Endometrium (tissue), 2 donors: ENCODE results near the gene MS4A15.

Experiments used
- FAIRE-seq: peaks from 2 replicates; lab custom pipeline; 2012; peaks lifted over from hg19 to GRCh38; lab: Jason Lieb, UNC
- donor health status: control.
- donor health status: control.

The MS4A15 gene

DNA sequence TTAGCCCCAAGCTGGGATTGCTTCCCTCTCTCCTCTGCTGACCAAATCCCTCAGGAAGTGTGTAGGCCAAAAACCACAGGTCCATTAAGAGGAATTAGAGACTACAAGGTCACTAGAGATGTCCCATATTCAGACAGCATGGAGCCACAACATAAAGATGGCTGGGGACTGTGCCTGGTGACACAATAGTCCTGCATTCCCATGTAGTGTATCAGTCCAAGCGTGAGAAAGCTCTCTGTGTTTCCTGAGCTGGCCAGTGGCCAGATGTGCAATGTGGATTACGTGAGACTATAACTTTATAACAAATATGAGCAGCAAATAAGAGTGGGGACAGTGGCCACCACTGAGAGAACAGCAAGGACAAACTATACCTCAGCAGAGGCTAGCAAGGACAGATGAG lies 20.9 kb downstream of the MS4A15 start:
- no peak for FAIRE-seq

DNA sequence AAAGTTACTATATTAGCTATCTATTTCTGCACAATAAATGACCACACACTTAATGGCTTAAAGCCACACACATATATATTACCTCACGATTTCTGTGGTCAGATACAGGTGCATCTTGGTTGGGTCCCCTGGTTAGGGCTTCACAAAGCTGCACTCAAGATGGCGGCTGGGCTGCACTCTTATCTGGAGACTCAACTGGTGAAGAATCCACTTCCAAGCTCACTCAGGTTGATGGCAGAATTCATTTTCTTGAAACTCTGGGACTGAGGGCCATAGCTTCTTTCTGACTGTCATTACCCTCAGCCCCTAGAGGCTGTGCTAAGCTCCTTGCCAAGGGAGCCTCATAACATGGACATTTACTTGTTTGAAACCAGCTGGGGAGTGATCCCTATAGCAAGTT lies 23.4 kb downstream of the MS4A15 start:
- no peak for FAIRE-seq

DNA sequence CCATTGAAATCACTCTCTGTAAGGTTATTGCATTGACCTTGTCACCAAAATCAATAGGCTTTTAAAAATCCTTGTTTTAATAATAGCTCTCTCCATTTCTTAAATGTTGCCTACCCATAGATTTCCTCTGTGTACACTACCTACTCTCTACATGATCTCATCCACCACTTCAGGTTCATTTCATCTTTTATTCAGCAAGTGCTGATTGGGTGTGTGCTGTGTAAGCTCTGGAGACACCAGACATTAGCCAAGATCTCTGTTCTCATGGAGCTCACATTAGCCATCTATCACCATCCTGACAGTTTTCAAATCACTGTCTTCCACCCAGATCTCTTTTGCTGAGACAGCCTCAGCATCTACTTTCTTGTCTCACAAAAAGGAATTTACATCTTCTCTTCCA lies 24.1 kb downstream of the MS4A15 start:
- no peak for FAIRE-seq

DNA sequence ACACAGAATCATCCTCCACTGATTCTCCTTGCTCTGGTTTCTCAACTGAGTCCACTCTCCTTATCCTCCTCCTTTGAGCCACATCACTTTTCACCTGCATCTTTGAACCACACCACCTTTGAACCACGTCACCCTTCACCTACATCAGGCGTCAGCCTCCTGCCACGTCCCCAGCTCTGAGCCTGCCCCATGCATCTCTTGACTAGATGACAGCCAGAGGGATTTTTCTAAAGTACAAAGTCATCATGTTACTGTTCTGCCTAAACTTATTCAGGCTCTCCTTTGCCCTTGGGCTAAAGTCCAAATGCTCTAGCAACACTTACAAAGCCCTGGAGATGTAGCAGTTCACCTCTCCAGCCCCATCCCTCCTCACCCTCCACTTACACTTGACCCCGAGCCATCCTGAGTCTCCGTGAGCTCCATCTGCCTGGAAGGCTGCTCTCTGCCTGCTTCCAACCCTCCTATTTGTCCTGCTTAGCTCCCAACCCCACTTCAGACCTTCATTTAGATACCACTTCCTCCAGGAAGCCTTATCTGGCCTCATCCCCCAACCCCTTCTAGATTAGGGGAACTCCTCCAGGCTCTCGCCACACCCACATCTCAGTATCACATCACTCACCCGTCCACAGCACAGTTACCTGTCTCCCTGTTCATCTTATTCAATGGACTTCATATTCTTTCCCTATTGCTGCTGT lies 24.8 kb downstream of the MS4A15 start:
- no peak for FAIRE-seq

- no peak for FAIRE-seq
Measured at GRCh38 chr11:60781981-60782316, 25.3 kb downstream of the MS4A15 start.

- no peak for FAIRE-seq
Measured at GRCh38 chr11:60782393-60783140, 25.9 kb downstream of the MS4A15 start.

DNA sequence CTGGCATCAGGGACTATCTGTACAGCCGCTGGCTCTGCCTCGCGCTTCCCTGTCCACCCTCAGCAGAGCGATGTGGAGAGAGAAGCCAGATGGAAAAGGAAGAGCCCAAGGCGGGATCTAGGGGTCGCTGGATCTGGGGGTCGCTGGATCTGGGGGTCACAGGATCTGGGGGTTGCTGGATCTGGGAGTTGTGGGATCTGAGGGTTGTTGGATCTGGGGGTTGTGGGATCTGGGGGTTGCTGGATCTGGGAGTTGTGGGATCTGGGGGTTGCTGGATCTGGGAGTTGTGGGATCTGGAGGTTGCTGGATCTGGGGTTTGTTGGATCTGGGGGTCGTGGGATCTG lies 26.4 kb downstream of the MS4A15 start:
- FAIRE-seq: no peak

GRCh38 chr11:60783911-60784310 lies 27.2 kb downstream of the MS4A15 start:
- no peak for FAIRE-seq

- no peak for FAIRE-seq
Measured at GRCh38 chr11:60785136-60785535, 28.5 kb downstream of the MS4A15 start, which contains the start of gene MS4A10. Gene MS4A10 (plus strand): TSS chr11:60785333. CDS start chr11:60790336, 5,003 bp downstream.

- FAIRE-seq: no peak
Measured at GRCh38 chr11:60785806-60786361, 29.2 kb downstream of the MS4A15 start.

GRCh38 chr11:60786811-60787567 lies 30.3 kb downstream of the MS4A15 start:
- FAIRE-seq: no peak

DNA sequence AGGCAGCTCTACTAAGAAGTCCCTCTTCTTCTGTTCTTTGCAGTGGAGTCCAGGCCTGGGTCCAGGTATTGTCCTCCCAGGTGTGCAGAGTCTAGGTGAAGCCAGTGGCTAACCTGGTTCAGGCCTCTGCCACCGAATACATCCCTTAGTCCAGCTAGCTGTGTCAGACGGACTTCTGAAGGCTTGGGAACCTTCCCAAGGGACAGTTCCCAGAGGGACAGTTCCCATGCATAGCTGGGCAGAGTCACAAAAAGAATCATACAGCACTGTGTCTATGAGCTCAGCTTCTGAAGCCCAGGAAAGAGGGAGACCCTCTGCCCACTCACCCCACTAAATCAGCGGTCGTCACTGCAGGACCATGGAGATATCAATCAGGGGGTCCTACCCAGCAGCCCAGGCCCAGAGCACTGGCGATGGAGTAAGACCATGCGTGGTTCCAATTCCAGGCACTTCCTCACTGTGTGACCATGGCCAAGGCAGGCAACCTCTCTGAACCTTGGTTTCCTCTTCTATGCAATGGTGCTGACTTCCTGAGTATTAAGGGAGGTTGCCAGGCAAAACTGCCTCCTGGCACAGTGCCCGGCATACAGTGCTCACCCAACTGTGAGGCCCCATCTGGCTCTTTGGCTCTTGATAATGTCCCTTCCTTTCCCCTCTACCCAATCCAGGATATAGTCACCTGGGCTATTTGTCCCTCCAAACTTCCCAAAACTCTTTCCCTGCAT lies 31.9 kb downstream of the MS4A15 start:
- FAIRE-seq: no peak

DNA sequence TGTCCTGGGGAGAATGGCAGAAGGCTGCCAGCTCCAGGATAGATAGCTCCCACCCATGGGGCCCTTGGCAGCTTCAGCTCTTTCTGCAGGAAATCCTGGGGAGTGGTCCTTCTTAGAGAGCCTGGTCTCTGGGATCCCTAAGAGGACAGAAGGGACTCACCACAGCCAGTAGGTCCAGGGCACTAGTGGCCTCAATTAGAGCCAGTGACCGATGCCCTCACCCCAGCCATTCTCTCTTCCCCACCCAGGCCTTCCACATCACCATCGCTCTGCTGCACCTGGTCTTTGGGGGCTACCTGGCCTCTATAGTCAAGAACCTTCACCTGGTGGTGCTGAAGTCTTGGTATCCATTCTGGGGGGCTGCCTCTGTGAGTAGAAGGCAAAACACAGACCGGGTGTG lies 34.1 kb downstream of the MS4A15 start:
- no peak for FAIRE-seq

DNA sequence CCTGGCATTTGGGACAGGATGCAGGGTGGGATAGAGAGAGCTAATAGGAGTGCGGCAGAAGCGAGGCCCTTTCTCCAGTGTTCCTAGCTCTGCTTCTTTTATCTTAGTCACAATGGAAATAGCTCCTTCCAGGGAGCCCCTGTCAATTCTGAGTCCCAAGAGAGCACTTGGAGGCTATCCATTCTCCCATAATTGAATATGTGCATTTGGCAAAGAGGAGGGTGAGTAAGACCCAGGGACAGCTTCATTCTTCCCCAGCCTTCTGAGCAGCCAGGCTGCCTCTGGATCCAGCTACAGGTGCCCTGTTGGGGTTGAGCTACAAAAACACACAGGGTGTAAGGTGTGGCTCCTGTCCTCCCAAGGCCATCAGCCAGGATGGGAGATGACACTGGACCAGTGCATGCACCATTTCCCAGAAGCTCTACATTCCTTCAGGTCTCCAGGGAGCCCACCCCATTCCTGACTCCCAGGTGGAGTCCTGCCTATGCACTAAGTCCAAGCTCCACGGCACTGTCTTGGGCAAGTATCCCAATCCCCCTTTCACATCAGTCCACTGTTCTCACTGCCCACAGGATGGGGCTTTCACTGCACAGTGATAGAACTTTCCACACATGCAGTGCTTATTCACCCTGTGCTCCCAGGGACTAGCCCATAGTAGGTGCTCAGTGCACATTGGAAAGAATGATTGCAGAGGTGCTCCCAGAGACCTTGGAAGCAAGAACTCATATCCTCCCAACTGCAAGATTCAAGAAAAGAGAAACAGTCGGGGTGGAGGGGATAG lies 34.7 kb downstream of the MS4A15 start:
- FAIRE-seq: no peak

GRCh38 chr11:60792521-60792920 lies 35.9 kb downstream of the MS4A15 start:
- no peak for FAIRE-seq

GRCh38 chr11:60795291-60795690 lies 38.6 kb downstream of the MS4A15 start:
- no peak for FAIRE-seq

GRCh38 chr11:60797846-60798630 lies 41.4 kb downstream of the MS4A15 start:
- FAIRE-seq: no peak

DNA sequence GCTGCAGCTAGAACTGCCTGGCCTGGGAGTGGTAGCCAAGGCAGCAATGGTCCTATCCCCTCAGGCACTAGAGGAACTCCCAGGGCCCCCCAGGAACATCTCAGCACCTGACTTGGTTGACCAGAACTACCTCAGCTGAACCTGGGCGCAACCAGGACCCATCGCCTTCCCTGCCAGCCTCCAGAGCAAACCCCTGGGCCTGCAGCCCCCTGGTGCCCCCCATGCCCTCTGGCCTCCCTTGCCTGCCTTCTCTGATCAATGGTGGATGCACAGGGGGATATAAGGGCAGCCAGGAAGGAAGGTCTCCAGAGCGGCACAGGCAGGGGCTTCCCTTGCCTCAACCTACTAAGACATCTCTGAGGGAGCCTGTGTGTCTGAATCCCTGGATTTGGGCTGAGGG lies 42.0 kb downstream of the MS4A15 start:
- no peak for FAIRE-seq

- FAIRE-seq: no peak
Measured at GRCh38 chr11:60801194-60801593, 44.5 kb downstream of the MS4A15 start.

GRCh38 chr11:60803273-60803936 lies 46.7 kb downstream of the MS4A15 start:
- FAIRE-seq: no peak
